SK-N-MC (cell line): Measurements from ENCODE around the gene GRIK3.

ENCODE experiments used
- EZH2 ChIP-seq: fragments of 200-600 bp; sonication (generic); IDR thresholded peaks from one replicate; pipeline ENCODE4 v1.6.1; 2017; ENCODE audit warnings: antibody characterized with exemption
- FOXP2 ChIP-seq: optimal IDR thresholded peaks from 2 replicates; pipeline ENCODE3; 2011; ENCODE audit warnings: mild to moderate bottlenecking, moderate library complexity; ENCODE audit not compliant: insufficient read depth; ENCODE audit errors: extremely low read length, control extremely low read depth
- POLR2AphosphoS5 ChIP-seq: IDR thresholded peaks from 2 replicates; pipeline ENCODE4 v1.6.1; 2012; ENCODE audit warnings: mild to moderate bottlenecking, low read depth, low read length, borderline replicate concordance

DNA sequence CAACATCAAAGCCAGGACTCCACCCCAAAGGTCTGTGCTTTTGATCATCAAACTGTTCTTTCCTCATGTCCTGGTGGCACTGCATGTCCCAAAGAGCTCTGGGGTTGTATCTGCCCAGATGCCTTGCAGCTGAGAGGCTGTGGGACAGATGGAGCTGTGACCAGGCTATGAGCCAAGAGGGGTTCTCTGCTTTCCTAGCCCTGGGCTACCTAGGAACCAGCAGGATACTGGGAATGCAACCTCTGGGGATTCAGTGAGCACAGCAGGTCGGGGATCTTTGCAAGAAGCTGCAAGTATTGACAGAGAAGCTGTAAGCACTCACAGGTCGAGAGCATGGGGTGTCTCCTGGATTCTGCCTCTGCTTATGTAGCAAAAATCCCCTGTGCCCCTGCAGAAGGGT lies 186.6 kb downstream of the GRIK3 start:
- TF ChIP-seq POLR2AphosphoS5 (no peak), EZH2 (no peak), FOXP2 (no peak)
